Effector memory CD4-positive, alpha-beta T cell (primary cell): Measurements from ENCODE around the gene SEC14L1.
"Not testable (repeated sequence)": the region's sequence is repeated elsewhere in the genome, so short reads cannot be mapped to it uniquely, and the experiment has no call there.

Experiments used
- DNase-seq, 3 donors: peaks; one replicate each; pipeline ENCODE4 v3.0.0-alpha.2; 2020
- H3K27ac ChIP-seq: 2 replicates; pipeline ENCODE4 v1.7.0; 2013; ENCODE audit warnings: mild to moderate bottlenecking, low read length, moderate library complexity; ENCODE audit not compliant: insufficient read depth, poor library complexity, severe bottlenecking
- H3K27me3 ChIP-seq: replicated peaks from 2 replicates; pipeline ENCODE4 v1.7.0; 2013; ENCODE audit warnings: mild to moderate bottlenecking, low read length; ENCODE audit not compliant: insufficient read depth, control insufficient read depth, poor library complexity, severe bottlenecking
- H3K36me3 ChIP-seq: 2 replicates; pipeline ENCODE4 v1.7.0; 2013; ENCODE audit warnings: mild to moderate bottlenecking, low read length, moderate library complexity; ENCODE audit not compliant: control insufficient read depth, insufficient read depth
- H3K4me1 ChIP-seq: 2 replicates; pipeline ENCODE4 v1.7.0; 2013; ENCODE audit warnings: low read length, mild to moderate bottlenecking; ENCODE audit not compliant: control insufficient read depth, insufficient read depth, poor library complexity, severe bottlenecking
- H3K4me3 ChIP-seq: 2 replicates; pipeline ENCODE4 v1.7.0; 2013; ENCODE audit warnings: low read length, low read depth, mild to moderate bottlenecking; ENCODE audit not compliant: insufficient read depth, poor library complexity, severe bottlenecking
- H3K9me3 ChIP-seq: 2 replicates; pipeline ENCODE4 v1.7.0; 2013; ENCODE audit warnings: mild to moderate bottlenecking, low read length, moderate library complexity; ENCODE audit not compliant: control insufficient read depth

The SEC14L1 gene

GRCh38 chr17:77246110-77247047 lies 105.6 kb downstream of the SEC14L1 start:
- H3K27ac ChIP-seq, result no peak overlapping the region
- no peaks in the 10 kb centered on the region for H3K27me3 ChIP-seq
- DNase-seq, result peak in 1 of 3 donors; percentile 1
- H3K9me3 ChIP-seq, result no peaks in the 10 kb centered on the region
- H3K4me1 ChIP-seq, result peaks cover 12% of the 10 kb centered on the region
- H3K36me3 ChIP-seq, result no peaks in the 10 kb centered on the region
- H3K4me3 ChIP-seq, result peak overlapping the region; percentile 58

GRCh38 chr17:77247048-77247541 lies 106.3 kb downstream of the SEC14L1 start:
- no peak overlapping the region for H3K27ac ChIP-seq
- peaks cover 12% of the 10 kb centered on the region for H3K4me1 ChIP-seq
- no peaks in the 10 kb centered on the region for H3K36me3 ChIP-seq
- peak overlapping the region; percentile 58 for H3K4me3 ChIP-seq
- H3K9me3 ChIP-seq, result no peaks in the 10 kb centered on the region
- H3K27me3 ChIP-seq, result no peaks in the 10 kb centered on the region
- peak; percentile 70 to 78 (median 71) for DNase-seq

GRCh38 chr17:77247609-77248008 lies 106.8 kb downstream of the SEC14L1 start:
- DNase-seq, result no peak
- H3K9me3 ChIP-seq, result no peaks in the 10 kb centered on the region
- no peak overlapping the region for H3K4me3 ChIP-seq
- no peaks in the 10 kb centered on the region for H3K27me3 ChIP-seq
- H3K36me3 ChIP-seq, result no peaks in the 10 kb centered on the region
- H3K4me1 ChIP-seq, result peaks cover 12% of the 10 kb centered on the region
- no peak overlapping the region for H3K27ac ChIP-seq

DNA sequence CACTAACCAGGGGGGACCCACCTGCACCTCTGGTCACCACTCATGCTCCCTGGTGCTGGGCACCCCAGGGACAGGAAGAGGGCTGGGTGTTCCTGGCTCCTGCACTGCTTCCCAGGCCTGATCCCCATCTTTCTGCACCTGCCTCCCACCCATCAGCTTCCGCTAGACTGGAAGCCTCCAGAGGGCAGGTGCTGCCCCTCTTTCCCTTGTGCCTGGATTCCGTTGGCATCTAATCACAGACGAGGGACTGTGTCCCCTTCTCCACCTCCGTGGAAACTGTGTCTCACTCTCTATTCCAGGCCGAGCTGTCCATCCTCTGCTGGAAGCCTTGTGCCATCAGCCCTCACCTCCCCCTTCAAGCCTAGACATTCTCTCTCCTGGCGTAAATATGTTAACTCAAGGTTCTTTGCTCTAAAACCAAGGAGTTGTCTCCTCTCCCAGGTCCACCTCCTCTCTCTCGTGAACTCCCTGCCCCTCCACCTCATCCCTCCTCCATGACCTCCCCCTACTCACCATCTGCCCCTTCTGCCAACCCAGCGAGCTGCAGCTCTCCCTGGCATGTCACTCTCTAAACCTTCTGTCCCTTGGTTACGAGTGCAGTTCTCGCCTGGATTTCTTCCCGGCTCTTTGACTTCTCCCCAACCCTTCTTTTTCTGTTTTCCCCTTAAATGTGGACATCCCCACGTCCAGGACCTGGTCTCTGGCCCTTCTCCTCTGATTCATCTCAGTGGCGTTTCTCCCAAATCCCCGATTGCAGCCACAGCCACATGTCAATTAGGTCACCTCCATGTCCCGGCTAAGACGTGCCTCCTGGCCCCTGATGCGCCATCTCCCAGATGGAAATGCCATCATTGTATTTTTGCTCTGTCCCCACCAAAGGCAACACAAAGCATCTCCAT lies 107.7 kb downstream of the SEC14L1 start:
- H3K27me3 ChIP-seq, result no peaks in the 10 kb centered on the region
- no peaks in the 10 kb centered on the region for H3K36me3 ChIP-seq
- H3K9me3 ChIP-seq, result no peaks in the 10 kb centered on the region
- DNase-seq, result no peak
- H3K4me3 ChIP-seq, result no peak overlapping the region
- H3K27ac ChIP-seq, result no peak overlapping the region
- H3K4me1 ChIP-seq, result peaks cover 12% of the 10 kb centered on the region

GRCh38 chr17:77251622-77252183 lies 110.9 kb downstream of the SEC14L1 start:
- Histone ChIP-seq H3K27me3 (peaks cover 5% of the 10 kb centered on the region), H3K4me3 (no peak overlapping the region), H3K9me3 (no peaks in the 10 kb centered on the region), H3K27ac (no peak overlapping the region), H3K36me3 (no peaks in the 10 kb centered on the region), H3K4me1 (peaks cover 6% of the 10 kb centered on the region)
- DNase-seq, result no peak

GRCh38 chr17:77252306-77252705 lies 111.5 kb downstream of the SEC14L1 start:
- DNase-seq, H3K27me3 ChIP-seq: not testable (repeated sequence)

GRCh38 chr17:77253611-77254051 lies 112.9 kb downstream of the SEC14L1 start:
- no peak for DNase-seq
- Histone ChIP-seq H3K4me3 (no peak overlapping the region), H3K27me3 (peaks cover 5% of the 10 kb centered on the region), H3K27ac (no peak overlapping the region), H3K9me3 (no peaks in the 10 kb centered on the region), H3K4me1 (no peaks in the 10 kb centered on the region), H3K36me3 (no peaks in the 10 kb centered on the region)

More at GRCh38 chr17:77252306-77252705, 111.5 kb downstream of the SEC14L1 start:
- H3K4me1 ChIP-seq, H3K36me3 ChIP-seq, H3K4me3 ChIP-seq, H3K9me3 ChIP-seq, H3K27ac ChIP-seq: not testable (repeated sequence)

DNA sequence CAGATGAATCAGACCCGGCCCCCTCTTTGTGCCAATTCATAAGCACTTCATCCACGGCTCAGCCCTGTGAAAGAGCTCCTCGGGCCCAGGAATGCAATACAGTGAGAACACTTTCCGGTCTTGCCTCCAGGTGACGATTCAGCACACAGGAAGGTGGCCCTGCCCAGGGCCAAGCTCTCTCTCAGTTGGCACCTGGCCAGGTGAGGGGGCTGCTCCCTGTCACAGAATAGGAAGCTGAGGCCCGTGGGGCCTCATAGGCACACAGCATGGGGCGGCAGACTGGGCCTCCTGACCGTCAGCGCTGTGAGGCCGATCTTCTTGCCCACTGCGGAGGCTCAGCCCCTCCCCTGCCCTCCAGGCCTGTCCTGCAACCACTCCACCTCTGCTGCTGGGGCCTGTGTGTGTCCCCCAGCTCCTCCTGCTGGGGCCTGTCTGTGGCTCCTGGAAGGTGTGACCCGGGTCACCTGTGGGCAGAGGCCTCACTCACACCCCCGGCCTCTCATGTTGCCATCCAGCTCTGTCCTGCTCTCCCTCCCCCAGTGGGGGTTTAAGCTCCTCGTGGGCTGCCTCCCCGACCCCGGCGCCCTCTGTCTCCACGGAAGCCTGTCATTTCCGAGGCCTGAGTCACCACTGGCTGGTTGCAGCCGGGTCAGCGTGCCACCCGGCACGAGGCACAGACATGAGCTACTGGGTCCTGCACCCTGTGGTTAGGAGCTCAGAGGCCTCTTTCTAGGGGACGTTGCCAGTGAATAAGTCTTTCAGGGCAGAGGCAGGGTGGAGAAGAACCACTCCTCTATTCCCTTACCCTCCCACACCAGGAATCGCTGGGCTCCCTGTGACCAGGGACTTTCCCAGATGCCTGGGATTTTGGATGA lies 114.4 kb downstream of the SEC14L1 start:
- Histone ChIP-seq H3K4me3 (no peak overlapping the region), H3K27me3 (peaks cover 5% of the 10 kb centered on the region), H3K27ac (no peak overlapping the region), H3K9me3 (no peaks in the 10 kb centered on the region), H3K36me3 (no peaks in the 10 kb centered on the region), H3K4me1 (no peaks in the 10 kb centered on the region)
- no peak for DNase-seq

DNA sequence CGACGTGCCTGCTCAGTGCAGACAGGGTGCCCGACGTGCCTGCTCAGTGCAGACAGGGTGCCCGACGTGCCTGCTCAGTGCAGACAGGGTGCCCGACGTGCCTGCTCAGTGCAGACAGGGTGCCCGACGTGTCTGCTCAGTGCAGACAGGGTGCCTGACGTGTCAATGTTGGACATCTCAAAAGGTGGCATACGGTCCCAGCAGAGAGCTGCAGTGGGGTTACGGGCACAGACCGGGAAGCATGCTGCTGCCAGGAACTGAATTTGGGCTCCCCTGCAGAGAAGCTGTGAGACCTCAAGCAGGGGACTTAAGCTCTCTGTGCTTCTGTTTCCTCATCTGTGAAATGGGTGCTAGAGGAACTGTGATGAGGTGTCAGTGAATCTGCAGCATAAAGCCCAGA lies 115.2 kb downstream of the SEC14L1 start:
- not testable (repeated sequence) for H3K27me3 ChIP-seq, H3K4me1 ChIP-seq, H3K36me3 ChIP-seq, H3K4me3 ChIP-seq, DNase-seq, H3K9me3 ChIP-seq, H3K27ac ChIP-seq
